ENCODE results near the gene PPP1R2.

- no peak for TF ChIP-seq ZBTB40 (IDR thresholded peaks at IDR 0.05)
- no peak for TF ChIP-seq ZBTB40 (CRISPR knock-in tag; IDR thresholded peaks at IDR 0.05)
- no peak for TF ChIP-seq NFIC (IDR thresholded peaks at IDR 0.05; ENCODE audit: low read length)
- TF ChIP-seq ZC3H4 (CRISPR knock-in tag; IDR thresholded peaks at IDR 0.05; ENCODE audit: borderline replicate concordance), result no peak
- TF ChIP-seq CTCF (CRISPR knock-in tag; IDR thresholded peaks at IDR 0.05), result no peak
- no peak for TF ChIP-seq ZBTB42 (CRISPR knock-in tag; IDR thresholded peaks at IDR 0.05)
- no peak for TF ChIP-seq JUND (CRISPR knock-in tag; IDR thresholded peaks at IDR 0.05)
- TF ChIP-seq RXRA (CRISPR knock-in tag; IDR thresholded peaks at IDR 0.05), result no peak
- no peak for TF ChIP-seq ZBTB49 (CRISPR knock-in tag; IDR thresholded peaks at IDR 0.05; ENCODE audit: borderline replicate concordance)
These were observed 3.1 kb downstream of the PPP1R2 start for GRCh38 chr3:195540027-195540426.
